ENCODE results near the gene PBX3.

The PBX3 gene

DNA sequence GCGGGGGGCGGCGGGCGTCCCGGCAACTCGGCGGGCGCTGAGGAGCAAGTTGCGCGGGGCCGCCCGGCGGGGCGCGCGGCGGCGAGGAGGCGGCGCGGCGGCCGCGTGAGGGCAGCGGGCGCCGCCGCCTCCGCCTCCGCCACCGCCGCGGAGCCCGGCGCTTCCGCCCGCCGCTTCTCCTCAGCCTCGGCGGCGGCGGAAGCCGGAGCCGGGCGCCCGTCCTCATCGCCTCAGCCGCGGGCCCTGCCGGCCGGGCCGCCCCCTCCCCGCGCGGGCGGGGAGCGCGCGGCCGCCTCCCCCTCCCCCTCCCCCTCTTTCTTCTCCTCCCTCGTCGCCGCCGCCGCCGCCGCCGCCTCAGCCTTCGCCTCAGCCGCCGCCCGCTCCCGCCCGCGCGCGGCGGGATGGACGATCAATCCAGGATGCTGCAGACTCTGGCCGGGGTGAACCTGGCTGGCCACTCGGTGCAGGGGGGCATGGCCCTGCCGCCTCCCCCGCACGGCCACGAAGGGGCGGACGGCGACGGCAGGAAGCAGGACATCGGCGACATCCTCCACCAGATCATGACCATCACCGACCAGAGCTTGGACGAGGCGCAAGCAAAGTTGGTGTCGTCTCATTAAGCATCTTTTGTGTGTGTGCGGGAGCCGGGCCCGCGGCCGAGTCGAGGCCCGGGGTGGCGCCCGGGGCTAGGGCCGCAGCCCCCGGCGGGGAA, at the start of gene PBX3:
PBX3 (plus strand) TSS at position 321 of the 712 bp plus-strand sequence.
- DNase-seq = peak; percentile 73

DNA sequence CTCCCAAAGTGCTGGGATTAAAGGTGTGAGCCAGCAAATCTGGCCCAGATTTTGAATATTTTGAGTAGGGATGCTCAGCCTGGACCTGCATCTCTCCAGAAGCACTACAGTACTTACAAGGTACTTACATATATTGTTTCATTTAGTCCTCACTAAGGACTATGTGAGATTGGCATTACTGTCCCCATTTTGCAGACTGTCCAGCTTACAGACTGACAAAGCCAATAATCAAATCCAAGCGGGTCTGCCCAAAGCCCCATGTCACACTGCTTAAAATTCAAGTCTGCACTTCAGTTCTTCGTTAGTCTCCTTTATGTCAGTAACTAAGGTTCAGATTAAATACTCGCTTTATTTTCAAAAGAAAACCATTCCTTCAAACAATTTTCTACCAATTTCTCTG, 47.3 kb upstream of the PBX3 start:
- no peak for DNase-seq

DNA sequence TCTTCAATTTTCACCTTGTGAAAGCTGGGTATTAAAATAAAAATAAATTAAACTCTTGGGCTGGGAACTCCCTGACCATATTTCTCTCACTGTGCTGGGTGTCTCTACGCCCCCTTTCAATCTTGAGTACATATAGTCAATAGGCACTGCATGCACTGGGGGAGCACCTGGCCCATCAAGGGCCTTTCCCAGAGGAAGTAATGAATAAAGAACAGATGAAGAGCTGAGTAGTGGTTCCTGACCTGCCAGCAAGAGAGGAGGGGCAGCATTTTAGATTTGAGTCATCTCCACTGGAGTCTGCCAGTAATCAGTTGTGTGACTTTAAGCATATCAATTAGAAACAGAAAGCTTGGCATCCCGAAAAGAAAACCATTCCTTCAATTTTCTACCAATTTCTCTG, 46.4 kb upstream of the PBX3 start:
- DNase-seq = peak; percentile 55

DNA sequence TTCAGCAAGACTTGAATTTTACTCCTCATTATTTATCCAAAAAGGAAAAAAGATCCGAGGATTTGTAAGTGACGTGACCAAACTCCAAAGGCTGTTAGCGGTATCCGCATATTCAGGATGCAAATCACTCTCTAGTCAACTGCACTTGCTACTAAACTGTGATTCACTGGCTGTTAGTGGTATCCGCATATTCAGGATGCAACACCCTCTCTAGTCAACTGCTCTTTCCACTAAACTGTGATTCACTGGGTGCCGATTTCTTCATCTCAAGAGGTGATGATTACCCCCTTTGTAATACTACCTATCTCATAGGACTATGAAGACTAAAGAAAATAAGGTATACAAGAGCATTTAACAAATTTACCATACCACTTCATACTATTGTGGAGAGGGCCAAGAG, 45.8 kb upstream of the PBX3 start:
- DNase-seq = no peak

DNA sequence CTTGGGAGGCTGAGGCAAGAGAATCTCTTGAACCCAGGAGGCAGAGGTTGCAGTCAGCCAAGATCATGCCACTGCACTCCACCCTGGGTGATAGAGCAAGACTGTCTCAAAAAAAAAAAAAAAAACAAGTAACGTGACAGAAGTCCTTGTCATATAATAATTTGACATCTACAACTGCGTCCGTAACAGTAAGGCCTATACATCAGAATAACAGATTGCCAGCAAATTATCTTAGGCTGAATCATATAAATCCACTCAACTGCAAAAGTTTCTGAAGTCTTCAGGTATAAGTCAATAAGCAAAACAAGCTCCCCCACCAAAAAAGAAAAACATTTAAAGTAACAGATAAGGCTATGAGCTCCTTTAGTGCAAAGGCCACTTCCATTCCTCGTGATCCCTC, 43.5 kb upstream of the PBX3 start:
- no peak for DNase-seq

DNA sequence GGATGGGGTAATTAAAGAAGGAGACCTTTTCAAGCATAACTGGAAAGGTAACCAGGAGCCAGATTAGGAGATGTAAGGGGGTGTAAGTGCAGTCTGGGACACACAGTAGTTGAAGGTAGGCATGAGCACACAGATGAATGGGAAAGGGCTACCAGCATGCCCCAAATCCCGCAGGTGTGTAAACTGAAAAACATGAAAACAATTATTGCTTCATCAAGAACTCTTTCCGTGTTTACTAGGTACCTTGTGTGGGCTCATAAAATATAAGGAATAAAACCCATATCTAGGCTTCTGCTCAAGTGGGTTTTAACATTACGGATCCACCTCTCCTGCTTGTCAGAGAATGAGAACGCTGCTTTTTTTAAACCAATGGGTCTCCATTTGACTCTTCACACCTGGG, 41.3 kb upstream of the PBX3 start:
- no peak for DNase-seq

DNA sequence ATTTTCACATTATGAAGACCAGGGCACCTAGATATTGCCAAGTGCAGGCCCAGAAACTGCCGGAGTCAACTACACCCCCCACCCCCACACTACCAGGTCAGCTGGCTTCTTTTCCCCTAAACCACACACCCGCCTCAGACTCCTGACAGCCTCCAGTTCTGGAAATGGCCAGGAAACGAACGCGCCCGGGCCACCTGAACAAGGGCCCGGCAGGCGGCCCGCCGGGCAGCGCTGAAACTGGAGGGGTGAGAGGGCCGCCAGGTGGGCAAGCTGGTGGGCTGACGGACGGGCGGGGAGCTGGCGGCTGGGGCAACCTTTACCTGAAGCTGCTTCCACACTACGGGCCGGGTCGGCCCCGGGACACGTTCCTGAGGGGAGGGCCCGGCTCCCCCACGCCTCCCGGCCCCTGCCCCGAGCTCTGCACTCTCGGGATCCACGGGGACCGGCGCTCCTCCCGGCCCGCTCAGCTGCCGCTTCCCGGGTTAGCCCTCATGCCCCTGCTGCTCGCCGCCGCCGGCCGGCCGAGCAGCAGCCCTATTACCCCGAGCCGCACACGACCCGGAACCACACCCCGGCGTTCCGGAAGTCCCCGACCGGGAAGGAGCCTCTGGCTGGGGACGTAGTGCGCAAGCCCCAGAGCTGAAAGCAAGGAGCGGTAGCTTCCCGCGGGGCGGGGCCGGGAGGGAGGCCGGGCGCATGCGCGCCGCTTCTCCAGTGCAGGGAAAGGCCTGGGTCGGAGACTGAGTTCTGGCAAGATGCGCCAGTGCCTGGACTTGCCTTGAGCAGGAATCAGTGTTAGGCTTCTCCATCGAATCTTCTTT, 40.3 kb upstream of the PBX3 start, which contains the start of gene MAPKAP1:
MAPKAP1 (minus strand) TSS at position 558 of the 821 bp plus-strand sequence. CDS start 34,634 bp downstream, outside the sequence.
- DNase-seq = peak; percentile 96

DNA sequence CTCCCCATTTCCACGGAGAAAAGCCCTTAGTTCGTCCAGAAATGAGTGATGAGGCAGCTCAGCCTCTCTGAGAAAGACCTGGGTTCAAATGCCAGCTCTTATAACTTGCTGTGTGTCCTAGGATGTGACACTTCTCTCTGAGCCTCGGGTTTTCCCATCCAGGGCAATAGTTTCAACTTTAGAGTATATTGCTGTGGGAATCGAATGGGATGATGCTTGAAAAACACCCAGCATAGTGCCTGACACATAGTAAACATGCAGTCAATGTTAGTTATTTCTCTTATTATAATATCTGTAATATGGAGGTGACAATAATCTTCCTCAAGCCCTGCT, 39.7 kb upstream of the PBX3 start:
- DNase-seq = no peak

DNA sequence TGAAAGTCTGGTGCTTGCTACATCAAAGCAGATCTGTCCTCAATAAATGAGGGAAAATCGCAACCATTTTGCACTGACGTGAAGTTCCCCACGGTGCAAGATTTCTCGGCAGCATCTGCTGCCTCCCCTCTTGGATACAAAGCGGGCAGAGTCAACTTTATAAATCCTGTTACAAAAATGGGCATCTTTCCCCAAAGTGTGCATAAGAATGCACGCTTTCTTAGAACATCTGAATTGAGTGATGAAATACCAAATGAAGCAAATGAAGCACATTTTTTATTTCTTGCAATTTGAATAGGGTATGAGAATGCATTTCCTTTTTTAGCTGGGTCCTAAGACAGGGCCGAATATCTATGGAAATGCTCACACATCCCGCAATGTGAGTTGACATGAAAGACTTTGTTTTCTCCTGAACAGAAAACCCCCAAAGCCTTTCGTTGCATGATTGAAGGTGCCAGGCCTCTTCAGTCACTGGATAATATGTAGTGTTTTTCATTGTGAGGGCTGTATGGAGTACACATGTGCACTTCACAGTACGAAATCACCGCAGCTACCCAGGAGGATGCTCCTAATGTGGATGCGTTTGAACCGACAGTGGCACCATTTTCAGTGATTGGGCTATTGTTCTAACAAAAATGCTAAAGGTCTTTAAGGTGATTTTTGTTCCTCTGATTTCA, 20.6 kb upstream of the PBX3 start:
- DNase-seq = no peak

DNA sequence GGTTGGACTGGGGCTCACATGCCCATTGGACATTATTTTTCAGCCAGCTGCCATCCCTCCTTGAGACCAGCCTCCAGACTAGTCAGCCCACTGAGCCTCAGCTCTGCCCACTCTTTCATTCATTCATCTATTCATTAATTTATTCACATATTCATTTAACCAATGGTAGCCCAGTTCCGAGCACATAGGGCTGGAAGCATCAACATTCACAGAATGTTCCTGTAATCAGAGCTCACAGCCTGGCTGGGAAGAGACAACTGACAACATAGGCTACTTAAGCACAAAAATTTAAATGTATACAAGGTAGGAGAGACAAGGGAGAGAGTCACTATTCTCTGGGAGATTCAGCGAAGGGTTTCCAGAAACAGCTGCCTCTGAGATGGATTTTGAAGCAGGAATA, 17.0 kb upstream of the PBX3 start:
- DNase-seq = no peak

DNA sequence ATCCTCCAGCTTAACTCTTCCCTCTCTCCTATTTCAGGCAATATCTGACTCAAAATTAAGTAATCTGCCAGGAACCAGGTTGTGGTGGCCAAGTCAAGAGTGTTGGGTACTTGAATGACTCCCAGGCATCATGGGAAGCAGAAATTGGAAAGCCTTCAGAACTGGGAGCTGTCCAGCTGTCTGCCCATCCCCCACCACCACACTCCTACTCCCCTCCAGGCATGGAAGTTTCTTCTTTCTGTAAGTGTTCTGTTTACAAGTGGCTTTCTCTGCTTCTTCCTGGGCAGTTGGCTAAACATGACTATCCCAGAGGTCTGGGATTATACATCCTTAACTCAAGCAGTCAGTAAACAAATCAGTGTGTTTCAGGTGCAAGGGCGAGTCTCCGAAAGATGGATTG, 14.6 kb upstream of the PBX3 start:
- no peak for DNase-seq

DNA sequence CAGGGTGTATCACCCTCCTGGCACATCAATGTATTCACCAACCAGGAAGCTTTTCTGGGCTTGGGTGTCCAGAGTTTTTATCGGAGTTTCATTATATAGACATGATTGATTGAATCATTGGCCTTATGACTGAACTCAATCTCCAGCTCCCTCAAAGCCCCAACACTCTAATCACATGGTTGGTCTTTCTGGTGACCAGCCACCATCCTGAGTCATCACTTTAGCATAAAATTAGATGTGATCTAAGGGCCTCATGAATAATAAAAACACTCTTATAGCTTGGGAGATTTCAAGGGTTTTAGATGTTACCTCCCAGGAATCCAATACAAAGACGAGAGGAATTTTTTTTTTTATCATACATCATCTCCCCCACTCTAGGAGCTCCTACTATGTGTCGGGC, 7.7 kb upstream of the PBX3 start:
- DNase-seq = no peak

DNA sequence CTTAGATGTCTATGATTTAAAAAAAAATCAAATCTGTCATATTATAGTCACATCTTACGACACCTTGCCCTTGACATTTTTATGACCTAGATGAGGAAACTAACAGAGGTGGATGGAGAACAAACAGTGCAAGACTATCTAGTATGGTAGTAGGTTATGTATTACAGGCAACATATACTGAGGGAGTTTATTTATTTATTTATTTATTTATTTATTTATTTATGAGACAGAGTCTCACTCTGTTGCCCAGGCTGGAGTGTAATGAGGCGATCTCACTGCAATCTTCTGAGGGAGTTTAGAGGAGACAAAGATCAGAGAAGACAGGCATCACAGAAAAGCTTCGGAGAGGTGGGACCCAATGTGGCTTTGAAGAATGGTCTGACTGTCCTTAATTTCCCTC, 4.5 kb upstream of the PBX3 start:
- no peak for DNase-seq

DNA sequence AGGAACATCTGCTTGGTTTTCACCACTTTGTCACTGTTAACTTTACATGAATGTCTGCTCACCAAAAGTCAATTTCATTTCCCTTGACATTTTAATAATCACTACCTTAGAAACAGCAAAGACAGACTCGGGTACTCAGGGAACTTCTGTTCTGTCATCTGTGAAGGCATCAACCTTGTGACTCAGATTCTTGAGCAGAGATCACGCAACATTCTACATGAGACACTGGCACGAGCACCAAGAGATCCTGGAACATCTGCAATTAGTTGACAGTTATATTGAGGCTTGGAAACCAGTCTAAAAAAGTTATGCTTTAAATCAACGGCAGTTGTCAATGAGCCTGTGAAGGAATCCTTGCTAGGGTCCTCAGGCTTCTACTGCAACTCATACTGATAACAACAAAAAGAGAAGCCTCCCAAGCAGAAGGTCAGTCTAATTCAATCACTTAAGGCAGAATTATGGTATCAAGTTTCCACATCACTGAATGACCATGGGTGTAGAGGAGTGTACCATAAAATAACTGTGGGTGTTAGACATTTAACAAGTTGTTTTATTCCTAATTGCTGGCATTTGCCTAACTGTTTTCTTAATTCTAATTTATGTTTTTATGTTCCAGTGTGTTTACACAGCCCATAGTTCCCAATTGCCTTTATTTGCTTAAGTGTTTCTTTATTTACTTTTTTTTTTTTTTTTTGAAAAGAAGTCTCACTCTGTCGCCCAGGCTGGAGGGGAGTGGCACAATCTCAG, 3.3 kb upstream of the PBX3 start:
- no peak for DNase-seq

DNA sequence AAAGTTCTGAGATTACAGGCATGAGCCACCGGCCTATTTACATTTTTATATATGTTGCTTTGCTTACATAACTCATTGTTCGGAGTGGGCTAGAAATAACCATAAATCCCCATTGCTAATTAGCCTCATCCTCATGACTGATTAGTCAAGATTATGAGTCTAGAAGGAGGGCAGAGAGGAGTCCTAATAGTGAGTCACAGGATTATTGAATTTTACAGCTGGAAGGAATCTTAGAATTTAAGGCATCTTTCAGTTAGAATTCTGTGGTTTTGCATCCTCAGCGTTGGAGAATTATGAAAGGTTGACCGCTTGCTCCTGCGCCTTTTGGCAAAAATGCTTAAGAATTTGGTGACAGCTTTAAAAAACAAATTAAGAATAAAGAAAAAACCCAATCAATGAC, 2.6 kb upstream of the PBX3 start:
- no peak for DNase-seq

DNA sequence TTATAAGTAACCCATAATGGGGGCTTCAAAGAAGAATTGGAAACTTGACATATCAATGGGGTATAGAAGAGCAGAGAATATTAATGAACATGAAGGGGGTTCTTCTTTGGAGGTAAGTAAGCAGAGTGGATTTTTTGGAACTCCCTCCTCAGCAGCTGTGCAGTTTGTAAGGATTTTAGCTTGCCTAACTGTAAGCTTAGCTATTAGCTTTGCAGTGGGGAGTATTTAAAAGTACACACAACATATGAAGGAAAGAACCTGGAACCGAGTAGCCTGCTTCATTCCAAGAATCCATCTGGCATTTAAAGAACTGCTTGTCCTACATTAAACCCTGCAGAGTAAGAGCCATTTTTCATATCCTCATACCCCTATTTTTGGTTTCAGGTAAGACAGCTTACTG, 2.2 kb upstream of the PBX3 start:
- DNase-seq = no peak

DNA sequence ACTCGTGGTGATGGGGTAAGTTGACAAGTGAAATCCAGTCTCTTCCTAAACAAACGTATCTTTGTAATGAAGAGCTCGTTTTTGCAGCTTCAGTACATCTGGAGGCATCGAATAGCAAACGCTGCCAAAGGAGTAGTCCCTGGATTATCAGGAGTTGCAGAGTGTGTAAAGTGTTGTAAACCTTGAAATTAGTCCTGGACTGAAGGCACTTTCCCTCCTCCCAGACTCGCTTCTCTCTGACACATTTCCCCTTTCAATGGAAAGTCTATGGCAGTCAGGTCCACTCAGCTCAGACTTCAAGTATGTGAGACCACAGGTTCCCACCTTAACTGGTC, 1.5 kb upstream of the PBX3 start:
- no peak for DNase-seq

DNA sequence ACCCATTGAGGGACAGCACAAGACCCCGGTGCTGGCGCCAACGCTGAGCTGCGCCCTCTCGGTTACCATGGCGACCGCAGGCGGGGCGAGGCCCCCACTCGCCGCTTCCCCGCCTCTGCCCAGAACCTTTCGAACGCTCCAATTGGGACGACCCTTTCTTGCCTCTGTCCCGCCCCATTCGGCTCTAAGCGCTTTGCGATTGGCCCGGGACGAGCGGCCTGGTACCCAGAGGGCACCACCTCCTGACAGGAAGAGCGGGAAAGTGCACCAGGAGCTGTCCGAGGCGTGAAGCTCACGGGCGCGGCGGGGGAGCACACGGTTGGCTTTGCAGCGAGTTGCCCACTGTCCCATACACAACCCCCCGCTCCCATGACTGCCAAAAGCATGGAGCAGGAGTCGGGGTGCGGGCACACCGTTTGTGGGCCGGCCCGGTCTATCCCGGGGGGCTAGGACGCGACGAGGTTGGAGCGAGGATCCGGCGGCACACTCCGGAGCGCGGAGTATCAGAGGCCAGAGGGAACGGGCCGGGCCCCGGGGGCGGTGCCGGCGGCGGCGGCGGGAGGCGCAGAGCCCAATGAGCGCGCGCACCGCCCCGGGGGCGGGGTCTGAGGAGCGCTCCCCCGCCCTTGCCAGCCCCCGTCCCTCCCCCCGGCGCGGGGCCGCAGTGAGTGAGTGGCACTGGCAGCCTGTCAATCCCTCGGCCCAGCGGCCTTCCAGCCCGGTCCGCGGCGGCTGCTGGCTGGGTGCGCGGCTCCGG, 978 bp upstream of the PBX3 start:
- peak; percentile 95 for DNase-seq

DNA sequence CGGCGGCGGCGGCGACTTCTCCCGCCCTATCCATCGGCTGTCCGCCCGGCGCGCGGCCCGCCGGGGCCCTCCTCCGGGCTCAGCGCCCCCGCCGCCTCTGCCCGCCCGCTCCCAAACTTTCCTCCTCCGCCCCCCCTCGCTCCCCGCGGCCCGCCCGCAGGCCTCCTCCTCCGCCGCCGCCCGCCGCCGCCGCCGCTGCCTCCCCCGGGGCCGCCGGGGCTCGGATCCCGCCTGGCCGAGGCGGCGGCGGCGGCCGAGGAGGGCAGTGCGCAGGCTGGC, 460 bp upstream of the PBX3 start:
- no peak for DNase-seq

DNA sequence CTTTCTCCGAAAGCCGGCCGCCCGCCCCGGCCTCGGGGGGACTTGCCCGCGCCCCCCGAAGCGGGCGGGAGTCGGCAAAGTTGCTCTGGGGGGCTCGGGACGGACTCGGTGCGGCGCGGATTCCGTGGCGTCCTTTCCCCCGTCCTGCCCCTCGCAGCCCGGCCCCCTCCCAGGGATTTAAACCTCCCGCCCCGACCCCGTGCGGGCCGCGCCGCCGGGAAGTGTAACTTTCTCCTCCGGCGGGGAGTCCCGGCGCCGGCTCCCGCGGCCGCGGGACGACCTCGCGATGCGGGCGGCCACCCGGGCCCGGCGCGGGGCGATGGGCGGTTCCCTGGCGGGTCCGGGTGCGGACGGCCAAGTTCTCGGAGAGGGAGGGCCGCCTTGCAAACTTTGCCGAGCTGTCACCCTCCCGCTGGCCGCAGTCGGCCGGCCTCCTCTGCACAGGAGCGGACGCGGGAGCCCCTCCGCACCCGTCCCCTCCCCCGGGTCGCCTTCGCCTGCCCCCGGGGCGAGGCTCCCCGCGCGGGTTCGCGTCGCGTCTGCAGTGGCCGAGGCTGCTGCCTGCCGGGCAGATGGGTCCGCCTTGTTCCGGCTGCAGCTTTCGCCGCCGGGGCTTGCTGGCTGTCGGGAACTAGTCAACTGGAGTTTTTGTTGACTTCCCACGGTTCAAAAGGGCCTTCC, 732 bp downstream of the PBX3 start:
- DNase-seq = peak; percentile 66

DNA sequence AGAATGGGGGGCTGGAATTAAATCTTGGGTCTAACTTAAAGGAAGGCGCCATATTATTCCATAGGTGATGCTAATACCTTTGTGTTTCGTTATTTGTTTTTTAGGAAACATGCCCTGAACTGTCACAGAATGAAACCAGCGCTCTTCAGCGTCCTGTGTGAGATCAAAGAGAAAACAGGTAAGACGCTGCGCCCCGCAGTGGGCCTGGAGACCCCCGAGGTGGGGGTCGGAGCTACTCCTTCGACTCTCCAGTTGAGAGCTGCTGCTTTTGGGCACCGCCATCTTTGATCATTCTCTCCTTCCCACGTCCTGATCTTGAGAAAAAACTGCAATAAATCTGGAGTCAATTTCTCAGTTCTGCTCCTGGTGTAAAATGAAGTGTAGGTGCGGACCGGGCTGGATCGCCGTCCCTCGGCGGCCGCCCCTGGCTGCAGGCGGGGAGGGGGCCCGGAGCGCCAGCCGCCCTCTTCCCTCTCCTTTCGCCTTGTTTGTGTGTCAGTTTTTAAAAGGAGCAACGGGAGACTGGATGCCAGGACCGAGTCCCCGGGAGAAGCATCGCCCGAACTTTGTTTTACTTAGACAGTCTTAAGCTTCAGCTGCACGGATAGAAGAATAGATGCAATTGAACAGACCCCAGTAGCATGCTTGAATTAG, 1.4 kb downstream of the PBX3 start:
- DNase-seq = no peak
